ENCODE measurements around the gene AHI1. TPM values are rescaled to one million over a fixed set of nuclear protein-coding genes. Genes with fewer than 3 reads are reported as not detected.
A peak's percentile ranks its signal among the peaks of the same experiment; 100 is the strongest.

The AHI1 gene
- total RNA-seq, 2 donors from 2014 or later, result 24.2 to 29.7 TPM

DNA sequence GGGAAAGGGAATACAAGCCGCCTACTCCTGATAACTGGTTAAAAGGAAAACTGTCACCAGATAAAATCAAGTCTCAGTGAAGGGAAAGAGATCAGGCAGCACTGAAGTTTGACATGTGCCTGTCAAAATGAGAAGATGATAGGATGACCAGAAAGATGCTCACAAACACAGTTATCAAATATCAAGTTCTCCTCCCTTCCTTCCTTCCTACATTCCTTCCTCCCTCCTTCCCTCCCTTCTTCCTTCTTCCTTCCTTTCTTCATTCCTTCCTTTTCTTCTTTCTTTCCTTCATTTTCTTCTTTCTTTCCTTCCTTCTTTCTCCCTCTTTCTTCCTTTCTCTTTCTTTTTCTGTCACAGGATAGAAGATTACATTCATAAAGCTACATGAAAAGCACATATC is 261.2 kb downstream of the AHI1 start:
- H3K9me3 Mint-ChIP-seq, result no peaks in the 10 kb centered on the region
- peaks cover 4% of the 10 kb centered on the region for H3K27me3 Mint-ChIP-seq
- H3K27ac Mint-ChIP-seq, result peak overlapping the region; percentile 22
- H3K4me3 Mint-ChIP-seq, result no peak overlapping the region
- peaks cover 6% of the 10 kb centered on the region for H3K4me1 Mint-ChIP-seq
- H3K36me3 Mint-ChIP-seq (ENCODE audit: low read depth), result no peaks in the 10 kb centered on the region
- ATAC-seq (replicated peaks), result no peak

DNA sequence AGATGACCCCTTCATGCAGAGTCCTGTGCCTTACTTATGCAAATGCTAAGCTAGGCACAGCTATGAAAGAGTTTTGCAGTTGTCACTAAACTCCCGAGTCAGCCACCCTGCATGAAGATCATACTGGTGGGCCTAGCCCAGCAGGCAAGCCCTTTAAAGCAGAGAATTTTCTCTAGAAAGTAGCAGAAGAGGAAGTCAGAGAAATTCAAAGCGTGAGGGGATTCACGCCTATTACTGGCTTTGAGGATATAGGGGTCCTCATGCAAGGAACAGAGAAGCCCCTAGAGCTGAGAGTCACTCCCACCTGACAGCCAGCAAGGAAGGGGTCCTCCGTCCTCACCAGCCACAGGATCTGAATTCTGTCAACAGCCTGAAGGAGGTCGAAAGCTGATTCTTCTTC is 261.8 kb downstream of the AHI1 start:
- no peaks in the 10 kb centered on the region for H3K36me3 Mint-ChIP-seq (ENCODE audit: low read depth)
- no peak for ATAC-seq (replicated peaks)
- H3K4me1 Mint-ChIP-seq, result peaks cover 6% of the 10 kb centered on the region
- no peaks in the 10 kb centered on the region for H3K9me3 Mint-ChIP-seq
- no peak overlapping the region for H3K4me3 Mint-ChIP-seq
- no peak overlapping the region for H3K27ac Mint-ChIP-seq
- peaks cover 4% of the 10 kb centered on the region for H3K27me3 Mint-ChIP-seq

DNA sequence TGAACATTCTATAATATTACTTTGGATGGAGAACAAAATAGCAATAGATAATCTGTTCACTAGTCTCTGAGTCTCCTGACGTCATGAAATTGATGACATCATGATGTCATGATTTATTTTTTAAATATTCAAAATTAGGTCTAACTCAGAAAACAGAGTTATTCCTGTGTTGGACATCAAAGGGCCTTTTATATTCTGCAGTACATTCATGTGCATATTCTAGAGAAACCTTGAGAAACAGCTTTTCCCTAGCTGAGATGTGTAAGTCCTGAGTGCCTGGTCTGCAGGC is 263.1 kb downstream of the AHI1 start:
- H3K27ac Mint-ChIP-seq, result no peak overlapping the region
- H3K27me3 Mint-ChIP-seq, result peaks cover 4% of the 10 kb centered on the region
- no peaks in the 10 kb centered on the region for H3K36me3 Mint-ChIP-seq (ENCODE audit: low read depth)
- H3K4me3 Mint-ChIP-seq, result no peak overlapping the region
- peaks cover 6% of the 10 kb centered on the region for H3K4me1 Mint-ChIP-seq
- ATAC-seq (replicated peaks), result no peak
- no peaks in the 10 kb centered on the region for H3K9me3 Mint-ChIP-seq

DNA sequence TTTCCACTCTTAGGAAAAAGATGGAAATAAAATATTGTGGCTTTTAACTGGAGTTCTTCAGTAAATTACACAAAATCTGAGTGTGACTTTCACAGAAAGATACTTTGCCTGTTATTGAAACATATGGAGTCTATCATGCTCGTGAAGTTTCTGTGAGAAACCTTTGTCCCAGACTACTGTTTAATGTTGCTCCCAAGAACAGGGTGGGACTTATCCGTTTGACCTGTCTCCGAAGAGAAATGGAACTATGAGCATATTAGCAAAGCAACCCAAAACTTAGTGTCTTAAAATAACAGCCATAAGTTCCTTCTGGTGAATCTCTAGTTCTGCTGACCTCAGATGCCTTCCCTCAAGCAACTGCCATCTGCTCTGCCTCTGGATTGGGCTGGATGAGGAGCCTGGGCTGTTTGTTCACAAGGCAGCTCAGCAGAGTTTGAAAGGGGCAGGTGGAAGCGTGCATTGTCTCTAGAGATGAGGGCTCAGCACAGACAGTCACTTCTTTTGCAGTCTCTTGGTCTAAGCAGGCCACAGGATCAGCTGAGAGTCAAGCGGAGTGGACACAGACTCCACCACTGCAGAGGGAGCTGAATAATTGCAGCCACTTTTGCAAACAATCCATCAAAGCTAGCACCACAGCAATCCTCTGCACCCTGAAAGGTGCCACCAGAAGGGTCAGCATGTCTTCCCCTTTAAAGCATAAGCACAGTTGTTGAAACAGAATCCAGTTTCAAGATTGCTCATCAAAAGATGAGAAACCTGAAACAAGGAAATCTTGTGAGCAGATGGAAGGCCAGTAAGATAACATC is 263.7 kb downstream of the AHI1 start:
- no peaks in the 10 kb centered on the region for H3K9me3 Mint-ChIP-seq
- peaks cover 4% of the 10 kb centered on the region for H3K27me3 Mint-ChIP-seq
- no peaks in the 10 kb centered on the region for H3K36me3 Mint-ChIP-seq (ENCODE audit: low read depth)
- ATAC-seq (replicated peaks), result peak; percentile 28
- no peak overlapping the region for H3K27ac Mint-ChIP-seq
- H3K4me3 Mint-ChIP-seq, result no peak overlapping the region
- H3K4me1 Mint-ChIP-seq, result peaks cover 6% of the 10 kb centered on the region
